ENCODE results near the gene SH3RF2. TPM values are rescaled to one million over a fixed set of nuclear protein-coding genes. Genes with fewer than 3 reads are reported as not detected.

The SH3RF2 gene
- total and polyA plus RNA-seq, 10 of the 15 experiments (the other 5 are each of a cell fraction or from before 2014, with no cell fraction given), result 0.15 TPM; not detected in 9

DNA sequence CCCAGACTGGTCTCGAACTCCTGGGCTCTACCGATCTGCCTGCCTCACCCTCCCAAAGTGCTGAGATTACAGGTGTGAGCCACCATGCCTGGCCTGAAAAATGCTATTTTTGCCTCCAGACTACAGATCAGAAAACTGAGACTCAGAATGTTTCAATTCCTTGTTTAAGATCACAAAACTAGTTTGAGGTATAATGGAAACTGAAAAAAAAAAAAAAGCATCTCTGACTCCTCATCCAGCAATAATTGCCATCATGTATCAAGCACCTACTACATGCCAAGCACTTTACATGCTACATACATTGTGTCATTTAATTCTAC lies 133.4 kb downstream of the SH3RF2 start (continued):
- TF ChIP-seq, protein P1, sequence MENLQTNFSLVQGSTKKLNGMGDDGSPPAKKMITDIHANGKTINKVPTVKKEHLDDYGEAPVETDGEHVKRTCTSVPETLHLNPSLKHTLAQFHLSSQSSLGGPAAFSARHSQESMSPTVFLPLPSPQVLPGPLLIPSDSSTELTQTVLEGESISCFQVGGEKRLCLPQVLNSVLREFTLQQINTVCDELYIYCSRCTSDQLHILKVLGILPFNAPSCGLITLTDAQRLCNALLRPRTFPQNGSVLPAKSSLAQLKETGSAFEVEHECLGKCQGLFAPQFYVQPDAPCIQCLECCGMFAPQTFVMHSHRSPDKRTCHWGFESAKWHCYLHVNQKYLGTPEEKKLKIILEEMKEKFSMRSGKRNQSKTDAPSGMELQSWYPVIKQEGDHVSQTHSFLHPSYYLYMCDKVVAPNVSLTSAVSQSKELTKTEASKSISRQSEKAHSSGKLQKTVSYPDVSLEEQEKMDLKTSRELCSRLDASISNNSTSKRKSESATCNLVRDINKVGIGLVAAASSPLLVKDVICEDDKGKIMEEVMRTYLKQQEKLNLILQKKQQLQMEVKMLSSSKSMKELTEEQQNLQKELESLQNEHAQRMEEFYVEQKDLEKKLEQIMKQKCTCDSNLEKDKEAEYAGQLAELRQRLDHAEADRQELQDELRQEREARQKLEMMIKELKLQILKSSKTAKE (IDR thresholded peaks at IDR 0.05; ENCODE audit: low read depth, poor library complexity, severe bottlenecking), result no peak
- TF ChIP-seq, protein P2, sequence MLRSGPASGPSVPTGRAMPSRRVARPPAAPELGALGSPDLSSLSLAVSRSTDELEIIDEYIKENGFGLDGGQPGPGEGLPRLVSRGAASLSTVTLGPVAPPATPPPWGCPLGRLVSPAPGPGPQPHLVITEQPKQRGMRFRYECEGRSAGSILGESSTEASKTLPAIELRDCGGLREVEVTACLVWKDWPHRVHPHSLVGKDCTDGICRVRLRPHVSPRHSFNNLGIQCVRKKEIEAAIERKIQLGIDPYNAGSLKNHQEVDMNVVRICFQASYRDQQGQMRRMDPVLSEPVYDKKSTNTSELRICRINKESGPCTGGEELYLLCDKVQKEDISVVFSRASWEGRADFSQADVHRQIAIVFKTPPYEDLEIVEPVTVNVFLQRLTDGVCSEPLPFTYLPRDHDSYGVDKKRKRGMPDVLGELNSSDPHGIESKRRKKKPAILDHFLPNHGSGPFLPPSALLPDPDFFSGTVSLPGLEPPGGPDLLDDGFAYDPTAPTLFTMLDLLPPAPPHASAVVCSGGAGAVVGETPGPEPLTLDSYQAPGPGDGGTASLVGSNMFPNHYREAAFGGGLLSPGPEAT (IDR thresholded peaks at IDR 0.05; ENCODE audit: low read depth), result no peak
- TF ChIP-seq, protein P3, sequence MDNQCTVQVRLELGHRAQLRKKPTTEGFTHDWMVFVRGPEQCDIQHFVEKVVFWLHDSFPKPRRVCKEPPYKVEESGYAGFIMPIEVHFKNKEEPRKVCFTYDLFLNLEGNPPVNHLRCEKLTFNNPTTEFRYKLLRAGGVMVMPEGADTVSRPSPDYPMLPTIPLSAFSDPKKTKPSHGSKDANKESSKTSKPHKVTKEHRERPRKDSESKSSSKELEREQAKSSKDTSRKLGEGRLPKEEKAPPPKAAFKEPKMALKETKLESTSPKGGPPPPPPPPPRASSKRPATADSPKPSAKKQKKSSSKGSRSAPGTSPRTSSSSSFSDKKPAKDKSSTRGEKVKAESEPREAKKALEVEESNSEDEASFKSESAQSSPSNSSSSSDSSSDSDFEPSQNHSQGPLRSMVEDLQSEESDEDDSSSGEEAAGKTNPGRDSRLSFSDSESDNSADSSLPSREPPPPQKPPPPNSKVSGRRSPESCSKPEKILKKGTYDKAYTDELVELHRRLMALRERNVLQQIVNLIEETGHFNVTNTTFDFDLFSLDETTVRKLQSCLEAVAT (IDR thresholded peaks at IDR 0.05), result no peak
- TF ChIP-seq TAF1 (IDR thresholded peaks at IDR 0.05; ENCODE audit: borderline replicate concordance, low read depth, low read length) (no peak), LARP7 (IDR thresholded peaks at IDR 0.05) (no peak), ASH2L (IDR thresholded peaks at IDR 0.05; ENCODE audit: borderline replicate concordance, low read depth) (no peak), CBX3 (IDR thresholded peaks at IDR 0.05; ENCODE audit: borderline replicate concordance, low read depth) (no peak), CREM (IDR thresholded peaks at IDR 0.05; ENCODE audit: low read depth) (no peak), CEBPB (IDR thresholded peaks at IDR 0.05; ENCODE audit: borderline replicate concordance in 1 of 2, low read depth in 2 of 2, low read length in 2 of 2) (no peak)

Data from GM12878 (cell line).